ENCODE results near the gene COL8A1. TPM values are rescaled to one million over a fixed set of nuclear protein-coding genes. Genes with fewer than 3 reads are reported as not detected.

COL8A1 gene
- total RNA-seq, 1 experiment from 2014 or later, result 0.13 TPM

GRCh38 chr3:99633887-99634558, 4.4 kb upstream of the COL8A1 start:
- intact Hi-C loops (cut with micrococcal nuclease; ENCODE audit: unreplicated experiment), result no loop called here
- in situ Hi-C loops (cut with HindIII; ENCODE audit: low pct_unique_long_range_greater_than_20kb, low sequenced_read_pairs), result no loop called here
- ATAC-seq (no peak), DNase-seq (ENCODE audit: low read depth, low spot score) (no peak)
- peaks cover 14% of the 10 kb centered on the region; the same call in 1 of the 2 replicates for H3K4me1 ChIP-seq (ENCODE audit: control insufficient read depth, insufficient read depth, low read length)
- no peaks in the 10 kb centered on the region for H3K9me3 ChIP-seq (ENCODE audit: control insufficient read depth, insufficient read depth, low read depth, low read length)
- ChIA-PET POLR2A (no interaction called here), CTCF (no interaction called here)
- H3K36me3 ChIP-seq (ENCODE audit: control insufficient read depth, insufficient read depth, low read length), result no peaks in the 10 kb centered on the region
- no TSS peak for BruUV-seq (replicated peaks)
- H3K27me3 ChIP-seq (ENCODE audit: control insufficient read depth, insufficient read depth, low read length), result peaks cover 43% of the 10 kb centered on the region
- no peak overlapping the region for H3K27ac ChIP-seq (ENCODE audit: low read length)
- no peak for TF ChIP-seq REST (IDR thresholded peaks at IDR 0.05; ENCODE audit: insufficient read depth in 1 of 2, low read depth in 2 of 2, low read length in 1 of 2)
- no peak for TF ChIP-seq SIN3A (IDR thresholded peaks at IDR 0.05; ENCODE audit: borderline replicate concordance, insufficient read depth, low read depth, low read length)
- TF ChIP-seq CTCF (IDR thresholded peaks at IDR 0.05), result no peak
- TF ChIP-seq POLR2AphosphoS5 (IDR thresholded peaks at IDR 0.05; ENCODE audit: low read depth, low read length), result no peak
- no peak for TF ChIP-seq TCF7L2 (IDR thresholded peaks at IDR 0.05; ENCODE audit: low read depth, low read length)
- H3K4me3 ChIP-seq (ENCODE audit: low read depth in 2 of 2, low read length in 2 of 2), result no peak overlapping the region

GRCh38 chr3:99634881-99635280, 3.5 kb upstream of the COL8A1 start:
- no peak for ATAC-seq
- DNase-seq (ENCODE audit: low read depth, low spot score), result no peak

More at GRCh38 chr3:99634881-99635280, 3.5 kb upstream of the COL8A1 start:
- H3K4me1 ChIP-seq (ENCODE audit: control insufficient read depth, insufficient read depth, low read length), result peaks cover 14% of the 10 kb centered on the region; the same call in 1 of the 2 replicates
- peaks cover 51% of the 10 kb centered on the region for H3K27me3 ChIP-seq (ENCODE audit: control insufficient read depth, insufficient read depth, low read length)
- CTCF ChIA-PET, result no interaction called here
- in situ Hi-C loops (cut with HindIII; ENCODE audit: low pct_unique_long_range_greater_than_20kb, low sequenced_read_pairs), result no loop called here
- no TSS peak for BruUV-seq (replicated peaks)
- no peak overlapping the region for H3K4me3 ChIP-seq (ENCODE audit: low read depth in 2 of 2, low read length in 2 of 2)
- no peaks in the 10 kb centered on the region for H3K9me3 ChIP-seq (ENCODE audit: control insufficient read depth, insufficient read depth, low read depth, low read length)
- no peak overlapping the region for H3K27ac ChIP-seq (ENCODE audit: low read length)
- POLR2A ChIA-PET, result no interaction called here
- intact Hi-C loops (cut with micrococcal nuclease; ENCODE audit: unreplicated experiment), result no loop called here
- H3K36me3 ChIP-seq (ENCODE audit: control insufficient read depth, insufficient read depth, low read length), result no peaks in the 10 kb centered on the region
- TF ChIP-seq SIN3A (IDR thresholded peaks at IDR 0.05; ENCODE audit: borderline replicate concordance, insufficient read depth, low read depth, low read length) (no peak), CTCF (IDR thresholded peaks at IDR 0.05) (no peak), TCF7L2 (IDR thresholded peaks at IDR 0.05; ENCODE audit: low read depth, low read length) (no peak), REST (IDR thresholded peaks at IDR 0.05; ENCODE audit: insufficient read depth in 1 of 2, low read depth in 2 of 2, low read length in 1 of 2) (no peak), POLR2AphosphoS5 (IDR thresholded peaks at IDR 0.05; ENCODE audit: low read depth, low read length) (no peak)

Measured in Panc1 (cell line).